ENCODE data around the gene CPN1.

DNA sequence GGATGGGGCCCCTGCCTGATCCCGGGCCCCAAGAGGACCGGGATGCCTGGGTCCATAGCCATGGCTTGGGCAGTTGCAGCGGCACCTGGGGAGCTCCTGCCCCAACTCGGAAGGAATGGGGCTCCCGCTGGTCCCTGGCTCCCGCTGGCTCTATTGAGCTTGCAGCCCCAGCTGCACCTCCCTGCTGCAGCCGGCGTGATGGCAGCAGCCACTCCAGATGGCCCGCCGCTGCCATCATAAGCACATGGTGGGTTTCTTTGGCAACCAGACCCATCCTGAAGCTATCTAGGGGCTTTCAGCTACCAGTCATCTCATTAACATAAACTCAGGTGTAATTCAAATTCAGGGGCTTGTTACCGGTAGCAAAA lies 60.8 kb downstream of the CPN1 start:
- TF ChIP-seq EZH2 (IDR thresholded peaks at IDR 0.05; ENCODE audit: insufficient read depth, poor library complexity, severe bottlenecking) (no peak), EZH2phosphoT487 (IDR thresholded peaks at IDR 0.05; ENCODE audit: insufficient read depth, low read depth) (no peak)
